Measurements from ENCODE around the gene GATAD2B.
"Not testable (repeated sequence)": the region's sequence is repeated elsewhere in the genome, so short reads cannot be mapped to it uniquely, and the experiment has no call there.

GATAD2B gene

DNA sequence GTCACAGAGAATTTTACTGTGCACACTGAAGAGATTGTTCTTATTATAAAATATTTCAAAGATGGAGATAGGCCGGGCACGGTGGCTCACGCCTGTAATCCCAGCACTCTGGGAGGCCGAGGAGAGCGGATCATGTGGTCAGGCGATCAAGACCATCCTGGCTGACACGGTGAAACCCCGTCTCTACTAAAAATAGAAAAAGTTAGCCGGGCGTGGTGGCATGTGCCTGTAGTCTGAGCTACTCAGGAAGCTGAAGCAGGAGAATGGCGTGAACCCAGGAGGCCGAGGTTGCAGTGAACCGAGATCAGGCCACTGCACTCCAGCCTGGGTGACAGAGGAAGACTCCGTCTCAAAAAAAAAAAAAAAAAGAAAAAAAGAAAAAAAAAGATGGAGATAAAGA lies 82.0 kb downstream of the GATAD2B start:
- DNase-seq (ENCODE audit: low spot score) = not testable (repeated sequence)

GRCh38 chr1:153833968-153834367 lies 88.8 kb downstream of the GATAD2B start:
- DNase-seq (ENCODE audit: low spot score) = not testable (repeated sequence)

DNA sequence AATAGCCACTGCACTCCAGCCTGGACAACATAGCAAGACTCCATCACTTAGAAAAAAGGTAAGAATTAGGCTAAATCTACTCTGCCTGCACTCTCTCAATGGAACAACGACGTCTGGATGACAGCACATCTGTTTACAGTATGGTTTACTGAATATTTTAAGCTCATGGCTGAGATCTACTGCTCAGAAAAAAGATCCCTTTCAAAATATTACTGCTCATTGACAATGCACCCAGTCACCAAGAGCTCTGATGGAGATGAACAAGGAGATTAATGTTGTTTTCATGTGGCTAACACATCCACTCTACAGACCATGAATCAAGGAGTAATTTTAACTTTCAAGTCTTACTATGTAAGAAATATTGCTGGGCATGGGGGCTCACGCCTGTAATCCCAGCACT lies 89.6 kb downstream of the GATAD2B start:
- DNase-seq (ENCODE audit: low spot score) = no peak

GRCh38 chr1:153832293-153832692 lies 90.5 kb downstream of the GATAD2B start:
- no peak for DNase-seq (ENCODE audit: low spot score)

- no peak for DNase-seq (ENCODE audit: low spot score)
These were observed 91.7 kb downstream of the GATAD2B start for GRCh38 chr1:153831026-153831425.

GRCh38 chr1:153827168-153827964 lies 95.4 kb downstream of the GATAD2B start:
- no peak for DNase-seq (ENCODE audit: low spot score)

- DNase-seq (ENCODE audit: low spot score) = no peak
These were observed 103.9 kb downstream of the GATAD2B start for GRCh38 chr1:153818876-153819275.

DNA sequence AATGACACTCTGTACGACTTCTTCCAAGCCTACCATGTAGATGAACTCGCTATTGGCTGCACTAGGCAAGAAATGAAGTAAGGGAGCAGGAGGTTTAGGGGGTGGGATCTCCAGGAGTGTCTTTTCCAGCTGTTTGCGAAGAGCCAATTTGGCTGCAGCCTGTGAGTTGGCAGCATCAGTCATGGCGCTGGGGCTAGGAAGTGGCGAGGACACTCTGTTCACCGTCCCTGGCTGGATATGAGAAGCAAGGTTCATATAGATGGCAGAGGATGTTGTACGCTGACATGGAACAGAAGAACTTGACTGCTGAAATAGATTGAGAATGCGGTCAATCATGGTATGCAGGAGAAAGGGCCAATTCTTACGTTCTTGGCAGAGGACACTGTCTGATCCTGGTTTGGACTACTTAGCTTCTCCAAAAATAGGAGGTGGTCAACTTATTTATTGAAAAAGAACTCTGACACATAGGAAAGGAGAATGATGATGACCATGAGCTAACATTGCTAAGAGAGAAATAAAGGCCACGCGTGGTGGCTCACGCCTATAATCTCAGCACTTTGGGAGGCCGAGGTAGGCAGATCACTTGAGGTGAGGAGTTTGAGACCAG lies 106.4 kb downstream of the GATAD2B start:
- DNase-seq (ENCODE audit: low spot score) = no peak

GRCh38 chr1:153805886-153806719 lies 116.7 kb downstream of the GATAD2B start:
- DNase-seq (ENCODE audit: low spot score) = no peak

DNA sequence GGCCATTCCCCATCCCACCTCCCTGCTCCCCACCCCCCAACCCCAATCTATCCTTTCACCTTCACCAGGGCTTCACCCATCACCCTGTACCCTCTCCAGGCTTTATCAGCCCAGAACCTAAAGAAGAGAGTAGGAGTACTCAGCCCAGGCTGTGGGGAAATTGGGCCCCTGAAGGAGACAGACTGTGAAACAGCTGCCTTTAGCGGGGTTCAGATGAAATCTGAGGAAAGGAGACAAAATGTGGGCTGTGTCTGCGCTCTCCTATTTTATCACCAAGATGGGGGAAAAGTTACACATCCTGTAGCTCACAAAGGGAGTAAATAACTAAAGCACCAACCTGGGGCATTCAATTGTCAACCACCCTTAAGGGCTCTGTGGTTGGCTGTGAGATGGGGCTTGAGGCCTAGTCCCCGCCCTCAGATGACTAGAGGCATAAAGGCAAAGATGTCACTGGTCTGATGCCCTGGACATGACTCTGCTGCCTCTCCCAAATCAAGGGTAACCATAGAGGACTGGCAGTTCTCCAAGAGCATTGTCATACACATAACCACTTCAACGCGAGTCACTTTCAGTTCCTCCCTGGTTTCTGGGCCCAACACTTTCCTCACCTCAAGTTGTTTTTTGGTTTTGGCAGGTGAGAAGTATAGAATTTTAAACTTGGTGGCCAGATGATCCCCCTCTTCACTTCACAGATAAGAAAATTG lies 117.6 kb downstream of the GATAD2B start:
- DNase-seq (ENCODE audit: low spot score) = no peak

GRCh38 chr1:153804112-153804511 lies 118.7 kb downstream of the GATAD2B start:
- DNase-seq (ENCODE audit: low spot score) = no peak

DNA sequence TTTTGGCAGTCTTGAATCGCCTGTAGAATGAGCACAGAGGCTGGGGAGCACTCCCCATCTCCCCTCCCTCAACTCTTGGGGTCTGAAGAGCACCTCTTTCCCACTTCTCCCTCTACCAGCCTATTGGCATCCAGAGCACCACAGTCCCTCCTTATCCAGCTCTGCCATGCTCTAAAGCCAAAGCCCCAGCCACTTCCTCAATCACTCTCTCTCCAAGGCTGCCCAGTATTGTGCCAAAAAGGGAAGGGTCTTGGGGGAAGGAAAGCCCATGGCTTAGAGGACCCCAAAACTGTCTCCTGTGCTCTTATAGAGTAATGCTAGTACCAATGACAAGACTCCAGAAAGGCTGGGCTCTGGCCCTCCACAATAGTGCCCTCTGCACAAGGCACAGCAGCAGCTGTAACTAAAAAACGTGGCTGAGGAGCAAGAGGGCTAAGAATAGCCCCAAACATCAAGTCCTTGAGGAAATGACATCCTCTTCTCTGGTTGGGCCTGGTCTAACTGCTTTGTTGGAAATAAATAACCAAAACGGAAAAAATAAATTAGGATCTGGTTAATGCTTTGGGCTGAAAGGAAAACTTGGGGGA lies 119.2 kb downstream of the GATAD2B start:
- no peak for DNase-seq (ENCODE audit: low spot score)

GRCh38 chr1:153801786-153802697 lies 120.7 kb downstream of the GATAD2B start:
- DNase-seq (ENCODE audit: low spot score) = no peak

DNA sequence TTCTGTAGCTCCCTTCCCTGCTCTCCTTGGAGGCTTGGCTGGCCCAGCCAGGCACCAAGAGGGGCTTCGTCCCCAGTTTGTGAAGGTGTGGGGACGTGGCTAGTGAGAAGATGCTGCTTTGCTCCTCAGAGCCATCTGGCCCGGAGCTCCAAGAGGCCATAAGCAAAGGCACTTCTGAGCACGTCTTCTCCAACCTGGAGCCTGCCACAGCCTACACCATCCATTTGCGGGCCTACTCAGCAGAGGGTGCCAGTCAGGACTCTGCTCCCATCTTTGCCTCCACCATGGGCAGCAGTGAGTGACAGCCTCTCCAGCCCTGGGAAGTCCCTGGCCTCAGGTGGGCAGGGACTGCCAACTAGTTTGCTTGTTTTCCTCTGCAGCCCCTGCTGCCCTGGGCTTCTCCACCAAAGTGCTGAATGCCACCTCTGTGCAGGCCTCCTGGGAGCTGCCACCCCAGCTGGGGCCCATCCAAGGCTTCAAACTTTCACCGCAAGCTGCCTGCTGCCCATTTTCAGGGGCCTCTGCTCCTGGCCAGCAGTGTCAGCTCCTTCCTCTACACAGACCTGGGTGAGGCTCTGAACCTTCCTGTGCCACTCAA lies 121.6 kb downstream of the GATAD2B start:
- no peak for DNase-seq (ENCODE audit: low spot score)

DNA sequence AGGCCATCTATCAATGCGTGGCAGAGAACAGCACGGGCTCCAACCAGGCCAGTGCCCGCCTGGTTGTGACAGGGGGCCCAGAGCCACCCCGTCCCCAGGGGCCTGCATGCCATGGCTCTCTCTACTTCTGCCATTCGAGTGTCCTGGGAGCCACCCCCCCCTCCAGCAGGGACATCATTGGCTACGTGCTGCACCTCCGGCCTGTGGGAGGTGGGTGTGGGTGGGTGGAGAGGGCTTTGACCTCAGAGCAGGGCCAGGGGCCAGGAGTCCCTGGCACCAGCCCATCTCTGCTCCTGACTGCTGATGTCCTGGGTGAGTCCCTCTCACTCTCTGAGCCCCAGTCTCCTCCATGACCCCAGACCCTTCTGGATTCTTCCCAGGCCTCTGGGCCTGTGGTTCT lies 122.3 kb downstream of the GATAD2B start:
- no peak for DNase-seq (ENCODE audit: low spot score)

DNA sequence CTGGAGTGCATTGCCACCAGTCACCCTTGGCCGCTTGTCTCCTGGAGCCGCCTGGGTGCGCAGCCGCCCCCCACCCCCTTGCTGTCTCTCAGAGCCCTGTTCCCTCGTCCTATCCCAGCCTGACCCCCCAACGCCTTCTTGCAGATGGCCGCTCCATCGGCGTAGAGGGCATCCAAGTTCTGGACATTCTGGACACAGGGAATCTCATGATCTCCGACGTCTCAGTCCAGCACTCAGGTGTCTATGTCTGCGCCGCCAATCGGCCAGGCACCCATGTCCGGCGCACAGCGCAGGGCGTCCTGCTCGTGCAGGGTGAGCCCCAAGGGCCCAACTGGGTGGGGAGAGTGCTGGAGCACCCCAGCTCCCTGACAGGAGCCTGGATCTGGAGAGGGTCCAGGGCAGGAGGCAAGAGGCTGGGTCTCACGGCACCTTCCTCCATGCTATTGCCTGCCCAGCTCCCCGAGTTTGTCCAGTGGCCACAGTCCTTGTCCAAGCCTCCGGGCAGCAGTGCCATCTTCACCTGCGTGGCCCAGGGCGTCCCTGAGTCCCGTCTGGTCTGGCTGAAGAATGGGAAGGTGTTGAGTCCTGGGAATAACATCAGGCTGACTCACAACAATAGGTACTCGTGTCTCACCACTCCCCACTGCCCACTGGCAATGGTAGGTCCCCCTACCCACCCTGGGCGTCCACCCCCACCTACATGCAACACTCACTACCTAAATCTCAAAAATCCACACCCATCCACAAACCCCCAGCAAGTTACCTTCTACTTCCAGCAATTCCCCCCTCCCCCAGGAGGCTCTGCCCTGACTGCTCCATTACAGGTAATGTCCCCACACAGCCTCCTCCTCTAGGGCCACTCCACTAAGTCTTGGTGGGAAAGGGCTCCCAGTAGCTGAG lies 123.0 kb downstream of the GATAD2B start:
- no peak for DNase-seq (ENCODE audit: low spot score)

- DNase-seq (ENCODE audit: low spot score) = no peak
These were observed 123.8 kb downstream of the GATAD2B start for GRCh38 chr1:153799016-153799415.

- no peak for DNase-seq (ENCODE audit: low spot score)
These were observed 124.3 kb downstream of the GATAD2B start for GRCh38 chr1:153798468-153798780.
